CD4-positive, alpha-beta T cell treated with Interleukin-15 for 1 hour (primary cell): ENCODE measurements around the gene C10orf90.
"Not testable (repeated sequence)": the region's sequence is repeated elsewhere in the genome, so short reads cannot be mapped to it uniquely, and the experiment has no call there.

Experiments used
- DNase-seq: peaks from one replicate; pipeline ENCODE4 v3.0.0-alpha.2; 2020

C10orf90 gene

DNA sequence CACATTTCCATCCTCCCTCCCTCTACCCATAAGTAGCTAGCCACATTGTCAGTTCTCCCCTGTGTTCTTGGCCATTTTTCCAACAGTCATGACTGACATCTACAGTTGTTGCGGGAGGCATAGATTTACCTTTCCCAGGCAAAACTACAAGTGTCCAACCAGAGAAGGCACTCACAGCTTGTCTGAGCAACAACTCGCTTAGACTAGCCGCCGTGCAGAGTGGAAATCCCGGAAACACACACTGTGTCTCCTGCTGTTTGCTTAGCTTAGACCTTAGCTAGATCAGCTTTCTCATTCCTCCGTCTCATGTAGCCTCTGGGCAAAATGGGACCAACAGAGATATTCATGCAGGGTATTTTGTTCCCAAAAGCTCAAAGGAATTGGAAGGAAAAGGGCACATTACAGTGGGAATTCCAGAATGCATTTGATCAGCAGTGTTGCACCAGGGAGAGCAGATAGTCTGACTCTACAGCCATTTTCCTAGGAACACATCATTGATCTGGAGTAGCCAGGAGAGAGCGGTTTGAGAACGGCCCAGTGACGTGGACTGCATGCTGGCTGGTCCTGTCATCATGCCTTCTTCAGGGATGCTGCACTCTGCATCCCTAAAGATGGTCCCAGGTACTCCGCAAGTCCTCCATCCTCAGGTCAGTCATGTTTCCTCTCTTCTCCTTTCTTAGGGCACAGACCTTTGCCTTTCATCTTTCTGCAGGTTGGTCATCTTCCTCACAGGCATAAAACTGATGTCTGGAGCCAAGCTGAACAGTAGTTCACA lies 89.4 kb downstream of the C10orf90 start:
- DNase-seq = no peak

DNA sequence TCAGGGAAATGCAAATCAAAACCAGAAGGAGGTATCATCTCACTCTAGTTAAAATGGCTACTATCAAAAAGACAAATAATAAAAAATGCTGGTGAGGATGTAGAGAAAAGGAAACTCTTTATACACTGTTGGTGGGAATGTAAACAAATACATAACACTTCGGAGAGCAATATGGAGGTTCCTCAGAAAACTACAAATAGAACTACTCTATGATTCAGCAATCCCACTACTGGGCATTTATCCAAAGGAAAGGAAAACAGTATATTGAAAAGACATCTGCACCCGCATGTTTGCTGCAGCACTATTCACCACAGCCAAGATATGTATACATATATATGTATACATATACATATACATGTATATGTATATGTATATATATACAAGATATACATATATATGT lies 94.2 kb downstream of the C10orf90 start:
- no peak for DNase-seq

DNA sequence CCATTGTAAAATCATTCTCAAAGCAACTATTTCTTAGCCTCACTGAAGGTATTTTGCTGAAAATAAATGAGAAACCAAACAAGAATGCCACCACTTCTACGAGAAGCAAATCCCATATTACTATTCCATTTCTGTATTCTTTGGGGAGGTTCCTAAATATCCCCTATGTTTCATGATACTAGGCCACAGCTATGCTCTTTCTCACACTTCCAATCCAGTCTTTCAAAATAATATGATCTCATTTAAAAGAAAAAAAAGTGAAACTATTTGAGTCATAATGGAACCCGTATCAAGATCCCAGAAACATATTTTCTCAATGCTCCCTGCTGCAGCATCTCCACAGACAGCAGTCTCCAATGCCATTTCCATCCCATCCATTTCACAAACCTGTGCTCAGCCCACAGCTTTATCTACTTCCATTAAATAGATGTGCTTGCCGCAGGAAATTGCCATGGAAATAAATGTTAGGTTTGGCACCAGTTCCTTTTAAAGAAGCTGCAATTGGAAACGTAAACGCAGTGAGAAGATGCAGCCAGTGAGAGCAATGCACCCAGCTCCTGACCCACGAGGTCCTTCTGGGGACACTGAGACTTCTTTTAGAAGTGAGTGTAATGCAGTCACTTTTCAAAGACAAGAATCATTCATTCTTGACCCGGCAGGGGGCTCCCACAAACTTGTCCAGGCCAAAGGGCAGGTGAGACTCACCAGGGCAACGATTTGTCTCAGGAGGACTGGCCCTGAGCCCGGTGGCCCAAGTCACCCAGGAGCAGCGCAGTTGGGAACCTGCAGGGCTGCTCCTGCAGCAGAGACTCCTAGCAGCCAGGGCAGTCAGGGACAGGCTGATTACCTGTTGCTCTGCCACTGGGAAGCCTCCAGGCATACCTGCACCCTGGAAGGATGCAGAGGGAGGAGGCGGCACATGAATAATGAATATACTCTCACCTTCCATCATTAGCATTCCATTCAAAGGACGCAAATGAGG lies 99.6 kb downstream of the C10orf90 start:
- DNase-seq = no peak

DNA sequence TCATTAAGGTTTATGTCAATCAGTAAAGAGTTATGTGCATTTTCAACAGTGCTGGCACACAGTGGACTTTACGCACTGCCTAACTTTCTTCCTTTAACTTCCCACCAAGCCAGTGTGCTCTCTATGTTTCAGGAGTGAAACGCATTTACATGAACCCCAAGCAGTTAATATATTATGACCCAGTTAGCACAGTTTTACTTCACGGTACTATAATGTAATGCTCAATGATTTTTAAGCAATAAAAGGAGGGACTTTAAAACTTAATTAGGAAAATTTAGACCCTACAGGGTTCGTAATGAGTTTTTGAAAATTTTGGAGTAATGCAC lies 100.3 kb downstream of the C10orf90 start:
- DNase-seq = no peak

DNA sequence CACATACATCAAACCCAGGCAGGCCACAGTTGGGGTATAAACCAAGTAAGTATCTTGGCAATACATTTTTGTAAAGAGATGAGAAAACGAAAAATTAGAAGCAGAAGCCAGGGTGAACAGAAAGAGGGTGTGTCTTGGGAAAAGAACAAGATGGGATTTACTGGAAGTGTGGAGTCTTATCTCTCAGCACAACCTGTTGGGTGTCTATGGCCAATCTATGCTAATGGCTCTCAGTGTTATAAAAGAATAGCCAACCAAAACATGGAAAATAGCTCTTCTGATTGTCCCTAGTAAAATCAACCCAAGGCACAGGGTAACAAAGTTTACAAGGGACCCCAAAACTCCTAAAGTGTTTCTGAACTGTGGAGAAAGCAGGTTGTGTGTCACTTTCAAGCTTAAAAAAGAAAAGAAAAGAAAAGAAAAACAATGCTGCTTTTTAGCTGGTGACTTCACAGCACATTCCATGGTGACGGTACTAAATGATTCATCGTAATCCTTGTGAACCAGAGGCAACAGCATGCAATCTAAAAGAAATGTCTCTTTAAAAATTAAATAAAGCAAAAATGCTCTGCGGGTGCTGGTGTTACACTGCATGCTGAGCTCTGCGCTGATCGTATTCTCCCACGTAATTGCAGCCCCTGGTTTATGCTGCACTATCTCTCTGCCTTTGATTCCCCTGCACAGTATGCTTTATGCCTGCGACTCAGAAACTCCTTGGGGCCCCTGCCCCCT lies 100.8 kb downstream of the C10orf90 start:
- no peak for DNase-seq

DNA sequence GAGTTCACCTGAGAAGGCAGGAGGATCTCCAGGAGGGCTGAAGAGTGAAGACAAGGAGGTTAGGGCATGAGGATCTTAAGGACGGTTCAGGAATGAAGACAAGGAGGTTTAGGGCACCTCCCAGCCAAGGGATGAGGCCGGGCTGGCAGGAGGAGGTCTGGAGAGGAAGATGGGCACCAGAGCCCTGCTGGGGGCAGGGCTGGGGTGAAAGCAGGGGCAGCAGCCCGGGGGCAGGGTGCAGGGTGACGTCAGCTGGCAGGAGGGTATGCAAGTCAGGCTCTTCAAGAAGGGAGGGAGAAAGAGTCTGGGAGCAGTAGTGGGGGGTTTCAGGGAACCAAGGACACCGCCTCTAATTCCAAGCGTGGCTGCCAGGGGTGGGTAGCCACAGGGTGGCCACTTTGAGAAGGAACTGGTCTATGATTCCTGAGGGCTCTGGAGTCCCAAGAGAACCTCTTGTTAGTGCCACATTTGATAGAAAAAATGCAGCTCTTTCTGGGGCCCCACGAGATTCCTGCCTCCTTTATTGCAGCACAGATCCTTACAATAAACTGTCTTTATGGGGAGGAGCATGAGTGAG lies 101.6 kb downstream of the C10orf90 start:
- DNase-seq = no peak

DNA sequence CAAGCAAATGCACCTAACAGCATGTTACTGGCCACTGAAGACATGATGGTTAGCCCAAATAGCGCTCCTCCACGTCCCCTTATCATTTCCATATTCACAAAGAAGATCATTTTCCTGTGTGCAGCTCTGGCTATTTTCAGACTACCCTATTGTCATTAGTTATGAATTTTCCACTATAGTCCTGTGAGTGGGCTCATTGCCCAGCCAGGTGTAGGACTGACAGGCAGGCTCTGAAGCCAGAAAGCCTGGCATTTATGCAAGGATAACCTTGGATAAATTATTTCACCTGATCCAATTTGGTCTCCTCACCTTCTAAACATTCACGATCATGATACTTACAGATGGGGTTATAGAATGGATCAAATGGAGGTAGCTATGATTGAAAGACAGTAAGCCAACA lies 104.6 kb downstream of the C10orf90 start:
- no peak for DNase-seq

DNA sequence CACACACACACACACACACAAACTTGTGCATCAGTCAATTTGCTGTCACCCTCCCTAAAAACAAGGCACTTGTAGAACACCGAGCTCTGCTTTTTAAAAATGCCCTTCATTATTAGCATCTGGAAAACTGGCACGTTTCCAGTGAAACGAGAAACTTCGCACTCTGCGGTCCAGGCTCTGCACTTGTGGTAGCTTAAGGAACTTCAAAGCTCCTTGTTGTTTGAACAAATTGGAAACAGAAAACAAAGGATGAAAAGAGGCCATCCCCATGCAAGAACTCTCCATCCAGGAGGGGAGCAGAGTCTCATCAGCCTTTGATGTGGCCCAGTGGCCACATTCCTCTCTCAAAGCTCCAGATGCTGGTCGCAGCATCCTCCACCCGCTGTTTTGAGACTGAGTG lies 105.1 kb downstream of the C10orf90 start:
- no peak for DNase-seq

DNA sequence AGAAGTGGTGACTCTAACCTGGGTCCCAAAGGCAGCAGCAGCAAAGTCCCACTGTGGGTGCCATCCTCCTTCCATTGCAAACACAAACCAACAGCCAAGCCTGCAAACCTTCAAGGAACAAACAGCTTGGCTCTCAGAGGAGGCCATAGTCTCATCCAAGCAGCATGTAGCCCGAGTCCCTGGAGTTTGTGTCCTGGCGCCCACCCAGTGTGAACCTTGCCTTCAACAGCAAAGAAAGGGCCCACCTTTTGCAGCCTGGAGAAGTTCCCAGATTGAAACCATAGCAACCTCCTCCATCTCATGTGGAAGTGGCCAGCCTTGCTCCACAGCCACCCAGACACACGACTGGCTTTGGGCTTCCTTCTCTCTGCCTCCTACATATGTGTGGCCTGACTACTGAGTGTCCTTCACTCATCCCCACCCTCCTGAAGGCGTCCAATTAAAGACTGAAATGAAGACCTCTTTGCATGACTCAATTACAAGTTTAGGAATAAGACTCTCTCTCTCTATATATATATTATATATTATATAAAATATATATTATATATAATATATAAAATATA lies 106.1 kb downstream of the C10orf90 start:
- no peak for DNase-seq

DNA sequence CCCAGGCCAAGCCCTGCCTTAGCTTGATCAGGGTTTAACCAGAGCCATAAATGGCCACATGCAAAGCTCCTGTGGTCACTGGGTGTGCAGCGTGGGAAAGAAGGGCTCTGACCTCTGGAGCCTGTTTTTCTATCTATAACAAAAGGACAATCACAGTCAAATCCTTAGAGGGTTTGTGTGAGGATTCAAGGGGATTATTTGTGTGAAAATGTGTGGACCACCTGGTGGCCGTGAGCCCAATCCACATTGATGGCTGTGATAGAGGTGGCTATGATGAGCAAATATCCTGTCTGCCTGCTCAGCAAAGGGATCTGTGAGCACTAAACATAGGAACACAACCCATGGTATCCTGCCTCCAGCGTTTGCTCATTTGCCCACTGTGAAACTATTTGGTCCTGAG lies 107.1 kb downstream of the C10orf90 start:
- no peak for DNase-seq

DNA sequence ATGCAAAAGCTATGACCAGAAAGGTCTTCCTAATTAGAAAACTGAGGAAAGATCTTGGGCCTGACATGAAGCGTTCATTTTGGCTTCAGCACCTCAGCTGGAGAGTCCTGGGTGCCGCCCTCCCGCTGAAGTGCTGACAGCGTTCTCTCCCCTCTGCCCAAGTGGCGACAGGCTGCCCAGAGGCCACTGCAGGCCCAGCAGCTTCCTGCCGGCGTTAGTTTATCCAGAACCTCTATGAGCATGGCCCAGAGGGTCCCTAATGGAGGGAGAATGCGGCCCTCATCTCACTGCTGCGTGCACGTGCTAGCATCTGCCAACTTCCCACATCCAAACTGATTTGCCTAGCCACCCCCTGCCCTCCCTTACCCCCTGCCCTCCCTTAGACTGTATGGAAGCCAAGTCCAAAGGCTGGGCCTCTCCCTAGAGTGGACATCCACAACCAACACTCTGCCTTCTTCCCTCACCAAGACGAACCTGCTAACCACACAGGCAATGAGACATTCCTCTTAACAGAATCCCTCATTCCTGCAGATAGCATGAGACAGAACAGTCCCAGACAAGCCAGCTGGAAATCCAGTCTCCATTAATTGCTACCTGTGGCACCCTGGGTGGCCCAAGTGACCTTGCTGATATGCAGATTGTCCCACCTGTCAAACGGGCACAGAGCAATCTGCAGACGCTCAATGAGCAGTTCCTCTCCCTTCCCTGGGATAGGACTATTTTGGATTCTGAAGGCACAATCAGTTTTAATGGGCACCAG lies 108.4 kb downstream of the C10orf90 start:
- DNase-seq = no peak

DNA sequence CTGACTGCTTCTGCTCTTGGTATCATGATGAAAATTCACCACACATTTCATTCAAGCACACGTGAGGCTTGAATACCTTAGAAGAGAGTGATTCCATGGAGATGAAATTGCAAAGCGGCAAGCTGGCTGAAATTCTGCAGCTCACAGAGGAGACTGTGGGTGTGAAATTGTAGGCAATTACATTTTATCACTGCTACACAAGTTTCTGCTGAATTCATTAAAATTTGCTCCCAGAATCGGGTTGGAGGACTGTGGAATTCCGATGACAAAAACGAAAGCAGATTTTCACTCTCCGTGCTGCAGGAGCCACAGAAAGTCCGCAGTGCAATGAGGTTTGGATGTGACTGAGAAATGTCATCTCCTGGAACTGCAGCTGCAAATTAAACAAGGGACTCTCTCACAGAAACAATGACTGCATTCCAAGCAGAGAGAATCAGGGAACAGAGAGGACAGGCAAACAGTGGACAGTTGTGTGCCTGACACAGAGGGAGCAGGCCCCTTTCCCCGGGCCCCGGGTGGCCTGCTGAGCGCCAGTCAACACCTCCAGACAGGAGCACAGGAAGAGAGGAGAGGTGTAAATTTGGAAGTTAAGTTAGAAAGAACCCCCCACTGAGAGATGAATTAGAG lies 109.1 kb downstream of the C10orf90 start:
- no peak for DNase-seq

DNA sequence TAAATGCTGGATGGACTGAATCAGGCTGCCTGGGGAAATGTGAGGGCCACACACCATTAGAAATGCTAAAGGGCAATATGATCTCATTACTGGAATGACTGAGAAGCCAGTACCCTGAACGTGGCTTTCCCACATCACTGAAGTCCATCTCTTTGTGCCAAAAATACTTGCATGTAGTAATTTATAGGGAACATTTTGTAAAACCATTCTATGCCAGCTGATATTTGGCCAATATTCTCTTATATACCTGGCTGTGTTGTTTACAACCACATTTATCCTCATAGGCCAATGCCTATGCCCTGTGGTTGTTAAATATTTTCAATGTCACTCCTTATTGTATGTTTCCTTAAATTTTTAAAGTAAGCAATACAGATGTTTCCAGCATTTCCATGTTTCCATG lies 111.6 kb downstream of the C10orf90 start:
- DNase-seq = no peak

DNA sequence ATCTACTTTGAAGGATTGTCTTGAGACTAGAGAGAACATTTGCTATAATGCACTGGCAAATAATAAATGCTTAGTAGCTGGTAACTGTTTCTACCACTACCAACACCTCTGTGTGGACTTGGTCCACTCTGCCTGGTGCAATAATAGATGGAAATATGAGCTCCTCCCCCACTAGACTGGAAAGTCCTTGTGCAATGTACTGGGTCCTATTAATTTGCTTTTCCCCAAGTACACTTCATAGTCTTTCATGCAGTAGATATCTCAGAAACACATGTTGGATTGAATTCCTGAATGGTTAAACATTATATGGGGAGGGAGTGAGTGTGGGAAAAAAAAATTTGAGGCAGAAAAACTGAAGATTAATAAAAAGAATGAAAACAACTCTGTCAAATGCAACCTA lies 119.3 kb downstream of the C10orf90 start:
- no peak for DNase-seq

DNA sequence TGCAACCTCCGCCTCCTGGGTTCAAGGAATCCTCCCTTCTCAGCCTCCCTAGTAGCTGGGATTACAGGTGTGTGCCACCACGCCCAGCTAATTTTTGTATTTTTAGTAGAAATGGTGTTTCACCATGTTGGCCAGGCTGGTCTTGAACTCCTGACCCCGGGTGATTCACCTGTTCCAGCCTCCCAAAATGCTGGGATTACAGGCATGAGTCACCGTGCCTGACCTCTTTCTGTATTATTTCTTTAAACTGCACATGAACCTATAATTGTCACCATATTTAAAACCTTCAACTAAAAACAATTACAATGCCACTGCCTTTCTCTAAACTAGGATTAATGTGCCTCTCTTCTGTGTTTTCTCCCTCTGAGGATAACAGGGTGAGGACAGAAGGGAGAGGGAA lies 119.9 kb downstream of the C10orf90 start:
- not testable (repeated sequence) for DNase-seq

DNA sequence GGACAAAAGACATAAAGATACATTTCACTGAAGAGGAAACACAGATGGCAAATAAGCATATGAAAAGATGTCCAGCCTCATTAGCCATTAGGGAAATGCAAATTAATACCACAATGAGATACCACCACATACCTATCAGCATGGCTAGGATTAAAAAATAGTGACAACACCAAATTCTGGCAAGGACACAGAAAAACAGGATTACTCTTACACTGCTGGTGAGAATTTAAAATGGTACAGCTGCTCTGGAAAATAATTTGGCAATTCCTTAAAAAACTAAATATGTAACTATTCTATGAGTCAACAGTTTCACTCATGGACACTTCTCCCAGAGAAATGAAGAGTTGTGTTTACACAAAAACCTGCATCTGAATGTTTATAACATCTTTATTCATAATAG lies 121.1 kb downstream of the C10orf90 start:
- no peak for DNase-seq

DNA sequence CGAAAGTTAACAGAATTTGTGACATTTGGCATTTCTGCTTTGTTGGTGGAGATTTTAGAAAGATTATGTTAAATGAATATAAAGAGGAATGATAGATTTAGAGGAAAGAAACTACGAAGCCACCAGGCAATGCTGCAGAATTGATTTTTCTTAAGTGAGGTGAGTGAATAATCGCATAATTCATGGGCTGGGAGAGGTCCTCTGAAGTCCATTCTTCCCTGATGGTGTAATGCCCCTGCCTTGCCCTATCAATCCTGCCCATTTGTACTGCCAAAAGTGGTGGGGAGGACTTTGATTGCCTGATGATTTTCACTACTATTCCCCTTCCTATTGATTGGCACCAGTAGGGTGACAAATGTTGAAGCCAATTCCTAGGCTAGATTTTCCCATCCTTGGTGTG lies 125.9 kb downstream of the C10orf90 start:
- no peak for DNase-seq

DNA sequence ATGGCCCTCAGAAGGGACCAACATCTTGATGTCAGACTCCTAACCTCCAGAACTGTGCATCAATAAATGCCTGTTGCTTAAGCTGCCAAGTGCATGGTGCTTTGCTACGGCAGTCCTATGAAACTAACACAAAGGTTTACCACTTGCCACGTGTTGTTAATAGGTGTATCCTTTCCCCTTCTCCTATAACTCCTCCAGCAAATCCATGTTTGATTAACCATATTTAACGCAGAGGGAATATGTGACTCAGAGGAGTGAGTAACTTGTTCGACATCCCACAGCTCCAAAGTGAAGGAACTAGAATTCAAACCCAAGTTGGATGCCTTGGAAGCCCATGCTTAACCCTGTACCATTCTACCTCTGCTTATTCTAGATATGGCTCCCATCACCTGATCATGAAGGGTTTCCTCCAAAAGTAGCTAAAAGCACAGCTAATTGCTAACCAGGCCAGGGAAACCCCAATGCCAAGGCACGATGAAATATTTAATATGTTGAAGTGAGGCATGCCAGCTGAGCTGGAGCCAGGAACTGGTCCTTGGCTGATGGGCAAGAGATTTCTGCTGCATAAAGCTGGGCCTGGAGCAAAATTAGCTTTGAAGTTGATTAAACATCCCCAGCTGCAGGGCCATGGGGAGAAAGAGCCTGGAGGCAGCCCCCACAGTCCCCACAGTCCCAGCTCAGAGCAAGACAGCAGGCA lies 131.9 kb downstream of the C10orf90 start:
- DNase-seq = no peak

DNA sequence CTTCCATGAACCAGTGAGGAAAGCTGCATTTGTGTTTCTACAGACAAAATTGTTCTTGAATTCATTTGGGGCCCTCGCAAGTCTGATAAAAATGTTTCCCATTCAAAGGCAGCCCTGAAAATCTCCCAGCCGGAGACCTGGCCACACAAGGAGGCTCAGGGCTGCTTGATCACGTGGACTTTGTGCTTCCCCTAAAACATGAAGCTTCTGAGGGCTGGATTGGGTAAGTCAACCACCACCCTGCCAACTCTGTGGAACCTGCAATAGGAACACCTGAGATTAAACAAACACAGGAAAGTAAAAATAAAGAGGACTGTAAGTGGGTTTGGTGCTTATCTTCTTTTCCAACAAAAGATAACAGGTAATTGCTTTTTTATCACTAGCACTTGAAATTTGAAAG lies 133.8 kb downstream of the C10orf90 start:
- DNase-seq = no peak

DNA sequence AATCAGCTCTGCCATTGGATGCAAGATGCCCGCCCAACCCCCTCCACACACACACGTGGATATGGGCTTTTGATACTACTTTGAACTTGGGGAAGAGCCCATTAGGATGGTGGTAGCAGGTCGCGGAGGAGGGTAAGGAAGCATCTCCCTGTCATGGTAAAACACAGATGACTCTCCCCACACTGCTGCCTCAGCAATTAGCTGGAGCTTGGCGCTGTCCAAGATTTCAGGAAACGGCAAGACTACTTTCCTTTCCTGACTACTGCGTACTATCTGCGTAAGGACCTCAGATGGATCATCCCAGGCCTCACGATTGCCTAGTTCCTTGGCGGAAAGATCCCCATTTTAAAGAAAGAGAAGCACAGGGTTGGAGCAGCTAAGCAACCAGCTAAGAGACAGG lies 134.3 kb downstream of the C10orf90 start:
- no peak for DNase-seq

DNA sequence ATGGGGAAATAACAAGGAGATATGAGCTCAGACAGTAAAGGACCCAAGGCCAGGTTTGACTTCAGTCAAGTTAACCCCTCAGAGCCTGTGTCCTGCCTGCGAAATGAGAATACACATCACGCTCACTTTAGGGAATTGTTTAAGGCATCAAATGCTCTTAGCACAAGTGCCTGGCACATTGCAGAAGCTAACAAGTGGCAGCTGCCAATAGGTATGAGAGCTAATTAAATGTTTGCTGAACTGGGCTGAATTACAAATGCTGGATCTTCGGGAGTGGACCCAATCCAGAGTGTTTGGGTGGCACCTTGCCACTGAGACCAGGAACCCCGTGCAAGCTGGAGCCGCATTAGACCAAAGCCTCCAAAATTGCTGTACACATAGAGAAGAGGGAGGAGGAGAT lies 136.8 kb downstream of the C10orf90 start:
- DNase-seq = no peak
